ENCODE measurements around the gene ICE1. TPM values are rescaled to one million over a fixed set of nuclear protein-coding genes. Genes with fewer than 3 reads are reported as not detected.
"Not testable (repeated sequence)": the region's sequence is repeated elsewhere in the genome, so short reads cannot be mapped to it uniquely, and the experiment has no call there.

The ICE1 gene
- total RNA-seq, 1 donor from 2014 or later = 10.8 TPM

GRCh38 chr5:5404381-5404780 is 18.1 kb upstream of the ICE1 start:
- no peak for ATAC-seq

GRCh38 chr5:5405441-5405840 is 17.0 kb upstream of the ICE1 start:
- no peak for ATAC-seq

GRCh38 chr5:5407924-5408323 is 14.6 kb upstream of the ICE1 start:
- ATAC-seq = no peak

- peak; percentile 23 for ATAC-seq
Observed at GRCh38 chr5:5409151-5409810, 13.2 kb upstream of the ICE1 start.

GRCh38 chr5:5413856-5414255 is 8.6 kb upstream of the ICE1 start:
- ATAC-seq = not testable (repeated sequence)

- no peak for ATAC-seq
Observed at GRCh38 chr5:5414999-5415398, 7.5 kb upstream of the ICE1 start.

GRCh38 chr5:5416733-5417132 is 5.7 kb upstream of the ICE1 start:
- ATAC-seq = no peak

- ATAC-seq = no peak
Observed at GRCh38 chr5:5418006-5418405, 4.5 kb upstream of the ICE1 start.

GRCh38 chr5:5418764-5419163 is 3.7 kb upstream of the ICE1 start:
- no peak for ATAC-seq

GRCh38 chr5:5419291-5420210 is 2.9 kb upstream of the ICE1 start:
- no peak for ATAC-seq

- ATAC-seq = no peak
Observed at GRCh38 chr5:5420251-5420650, 2.2 kb upstream of the ICE1 start.

- ATAC-seq = no peak
Observed at GRCh38 chr5:5421149-5421960, 1.1 kb upstream of the ICE1 start.

GRCh38 chr5:5422819-5423515 is 490 bp downstream of the ICE1 start:
- peak; percentile 6 for ATAC-seq

- ATAC-seq = no peak
Observed at GRCh38 chr5:5423586-5423985, 1.1 kb downstream of the ICE1 start.

GRCh38 chr5:5424736-5425135 is 2.3 kb downstream of the ICE1 start:
- ATAC-seq = no peak

GRCh38 chr5:5430136-5430535 is 7.7 kb downstream of the ICE1 start:
- ATAC-seq = no peak

GRCh38 chr5:5432020-5432707 is 9.7 kb downstream of the ICE1 start:
- ATAC-seq = no peak

GRCh38 chr5:5436203-5436760 is 13.8 kb downstream of the ICE1 start:
- ATAC-seq = peak; percentile 58

- no peak for ATAC-seq
Observed at GRCh38 chr5:5437227-5438172, 15.0 kb downstream of the ICE1 start.

GRCh38 chr5:5451863-5452262 is 29.4 kb downstream of the ICE1 start:
- ATAC-seq = no peak

All from esophagus mucosa (tissue), 1 donor.